HL-60 (cell line): ENCODE measurements around the gene CCDC17.

Source experiments
- DNase-seq, 2 experiments: peaks; one replicate each; pipeline ENCODE4 v3.0.0-alpha.2; 2010 to 2020; ENCODE audit warnings: low read depth in 1 of 2, low spot score in 1 of 2
- H3K27ac ChIP-seq: fragments of 250-450 bp; sonication (Bioruptor Pico); replicated peaks from 2 replicates; pipeline ENCODE4 v1.5.1; 2020; ENCODE audit warnings: mild to moderate bottlenecking, moderate library complexity
- H3K27me3 ChIP-seq: fragments of 250-450 bp; sonication (Bioruptor Pico); 2 replicates; pipeline ENCODE4 v1.5.1; 2021; ENCODE audit warnings: mild to moderate bottlenecking, moderate library complexity; ENCODE audit not compliant: insufficient read depth, poor library complexity, severe bottlenecking
- H3K4me3 ChIP-seq: replicated peaks from 2 replicates; pipeline ENCODE4 v1.5.1; 2011; ENCODE audit warnings: mild to moderate bottlenecking, control low read depth, low read length; ENCODE audit not compliant: insufficient read depth
- GABPA ChIP-seq: IDR thresholded peaks from 2 replicates; pipeline ENCODE4 v1.6.1; 2012; ENCODE audit warnings: low read depth
- POLR2AphosphoS5 ChIP-seq: IDR thresholded peaks from 2 replicates; pipeline ENCODE4 v1.6.1; 2012; ENCODE audit warnings: low read depth
- SPI1 ChIP-seq: IDR thresholded peaks from 2 replicates; pipeline ENCODE4 v1.6.1; 2012; ENCODE audit warnings: low read depth, mild to moderate bottlenecking, borderline replicate concordance
- TF ChIP-seq, protein P1 (sequence below): IDR thresholded peaks from one replicate; pipeline ENCODE4 v1.5.1; 2011; ENCODE audit warnings: low read length, control low read depth, inconsistent platforms; ENCODE audit not compliant: insufficient read depth
- TF ChIP-seq, protein P2 (sequence below): IDR thresholded peaks from 2 replicates; pipeline ENCODE4 v1.6.1; 2012; ENCODE audit warnings: low read depth; ENCODE audit not compliant: insufficient replicate concordance

The CCDC17 gene

DNA sequence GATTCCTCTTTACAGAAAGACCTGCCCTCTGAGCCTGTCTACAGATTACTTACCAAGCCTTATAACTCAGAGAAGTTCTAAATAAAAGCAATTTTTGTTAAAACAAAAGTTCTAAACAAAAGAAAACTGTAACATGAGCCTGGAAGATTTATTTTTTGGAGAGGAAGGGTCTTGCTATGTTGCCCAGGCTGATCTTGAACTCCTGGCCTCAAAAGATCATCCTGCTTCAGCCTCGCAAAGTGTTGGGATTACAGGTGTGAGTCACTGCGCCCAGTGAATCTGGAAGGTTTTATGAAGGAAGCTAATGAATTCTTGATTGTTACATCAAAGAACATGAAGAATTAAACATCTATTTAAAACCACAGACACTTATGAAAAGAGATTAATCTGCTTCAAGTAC, 35.4 kb upstream of the CCDC17 start:
- H3K27me3 ChIP-seq = no peaks in the 10 kb centered on the region
- no peak overlapping the region for H3K27ac ChIP-seq
- no peak for DNase-seq
- no peak for TF ChIP-seq POLR2AphosphoS5
- TF ChIP-seq, protein P1, sequence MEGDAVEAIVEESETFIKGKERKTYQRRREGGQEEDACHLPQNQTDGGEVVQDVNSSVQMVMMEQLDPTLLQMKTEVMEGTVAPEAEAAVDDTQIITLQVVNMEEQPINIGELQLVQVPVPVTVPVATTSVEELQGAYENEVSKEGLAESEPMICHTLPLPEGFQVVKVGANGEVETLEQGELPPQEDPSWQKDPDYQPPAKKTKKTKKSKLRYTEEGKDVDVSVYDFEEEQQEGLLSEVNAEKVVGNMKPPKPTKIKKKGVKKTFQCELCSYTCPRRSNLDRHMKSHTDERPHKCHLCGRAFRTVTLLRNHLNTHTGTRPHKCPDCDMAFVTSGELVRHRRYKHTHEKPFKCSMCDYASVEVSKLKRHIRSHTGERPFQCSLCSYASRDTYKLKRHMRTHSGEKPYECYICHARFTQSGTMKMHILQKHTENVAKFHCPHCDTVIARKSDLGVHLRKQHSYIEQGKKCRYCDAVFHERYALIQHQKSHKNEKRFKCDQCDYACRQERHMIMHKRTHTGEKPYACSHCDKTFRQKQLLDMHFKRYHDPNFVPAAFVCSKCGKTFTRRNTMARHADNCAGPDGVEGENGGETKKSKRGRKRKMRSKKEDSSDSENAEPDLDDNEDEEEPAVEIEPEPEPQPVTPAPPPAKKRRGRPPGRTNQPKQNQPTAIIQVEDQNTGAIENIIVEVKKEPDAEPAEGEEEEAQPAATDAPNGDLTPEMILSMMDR = no peak
- TF ChIP-seq SPI1 = no peak
- no peak for TF ChIP-seq GABPA
- TF ChIP-seq, protein P2, sequence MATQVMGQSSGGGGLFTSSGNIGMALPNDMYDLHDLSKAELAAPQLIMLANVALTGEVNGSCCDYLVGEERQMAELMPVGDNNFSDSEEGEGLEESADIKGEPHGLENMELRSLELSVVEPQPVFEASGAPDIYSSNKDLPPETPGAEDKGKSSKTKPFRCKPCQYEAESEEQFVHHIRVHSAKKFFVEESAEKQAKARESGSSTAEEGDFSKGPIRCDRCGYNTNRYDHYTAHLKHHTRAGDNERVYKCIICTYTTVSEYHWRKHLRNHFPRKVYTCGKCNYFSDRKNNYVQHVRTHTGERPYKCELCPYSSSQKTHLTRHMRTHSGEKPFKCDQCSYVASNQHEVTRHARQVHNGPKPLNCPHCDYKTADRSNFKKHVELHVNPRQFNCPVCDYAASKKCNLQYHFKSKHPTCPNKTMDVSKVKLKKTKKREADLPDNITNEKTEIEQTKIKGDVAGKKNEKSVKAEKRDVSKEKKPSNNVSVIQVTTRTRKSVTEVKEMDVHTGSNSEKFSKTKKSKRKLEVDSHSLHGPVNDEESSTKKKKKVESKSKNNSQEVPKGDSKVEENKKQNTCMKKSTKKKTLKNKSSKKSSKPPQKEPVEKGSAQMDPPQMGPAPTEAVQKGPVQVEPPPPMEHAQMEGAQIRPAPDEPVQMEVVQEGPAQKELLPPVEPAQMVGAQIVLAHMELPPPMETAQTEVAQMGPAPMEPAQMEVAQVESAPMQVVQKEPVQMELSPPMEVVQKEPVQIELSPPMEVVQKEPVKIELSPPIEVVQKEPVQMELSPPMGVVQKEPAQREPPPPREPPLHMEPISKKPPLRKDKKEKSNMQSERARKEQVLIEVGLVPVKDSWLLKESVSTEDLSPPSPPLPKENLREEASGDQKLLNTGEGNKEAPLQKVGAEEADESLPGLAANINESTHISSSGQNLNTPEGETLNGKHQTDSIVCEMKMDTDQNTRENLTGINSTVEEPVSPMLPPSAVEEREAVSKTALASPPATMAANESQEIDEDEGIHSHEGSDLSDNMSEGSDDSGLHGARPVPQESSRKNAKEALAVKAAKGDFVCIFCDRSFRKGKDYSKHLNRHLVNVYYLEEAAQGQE = no peak
- H3K4me3 ChIP-seq = no peak overlapping the region

DNA sequence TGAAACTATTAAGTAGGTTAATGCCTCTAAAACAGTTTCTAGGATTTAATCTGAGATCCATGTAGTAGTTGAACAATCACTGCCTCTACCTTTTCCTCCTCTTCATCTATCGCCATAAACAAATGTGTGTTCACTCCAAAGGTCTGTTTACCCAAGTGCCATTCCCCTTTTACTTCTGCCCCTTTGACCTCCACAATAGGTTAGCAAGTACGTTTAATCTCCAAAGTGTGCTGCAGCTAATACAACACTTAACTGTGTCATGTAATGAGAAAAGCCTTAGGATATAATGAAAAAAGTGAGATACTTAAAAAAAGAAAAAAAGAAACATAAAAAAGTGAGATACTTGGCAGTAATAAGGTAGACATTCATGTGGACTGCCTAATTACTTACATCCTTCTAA, 34.3 kb upstream of the CCDC17 start:
- no peaks in the 10 kb centered on the region for H3K27me3 ChIP-seq
- TF ChIP-seq, protein P2 = no peak
- TF ChIP-seq, protein P1 = no peak
- no peak for TF ChIP-seq GABPA
- TF ChIP-seq SPI1 = no peak
- no peak for TF ChIP-seq POLR2AphosphoS5
- H3K27ac ChIP-seq = no peak overlapping the region
- no peak overlapping the region for H3K4me3 ChIP-seq
- DNase-seq = no peak

DNA sequence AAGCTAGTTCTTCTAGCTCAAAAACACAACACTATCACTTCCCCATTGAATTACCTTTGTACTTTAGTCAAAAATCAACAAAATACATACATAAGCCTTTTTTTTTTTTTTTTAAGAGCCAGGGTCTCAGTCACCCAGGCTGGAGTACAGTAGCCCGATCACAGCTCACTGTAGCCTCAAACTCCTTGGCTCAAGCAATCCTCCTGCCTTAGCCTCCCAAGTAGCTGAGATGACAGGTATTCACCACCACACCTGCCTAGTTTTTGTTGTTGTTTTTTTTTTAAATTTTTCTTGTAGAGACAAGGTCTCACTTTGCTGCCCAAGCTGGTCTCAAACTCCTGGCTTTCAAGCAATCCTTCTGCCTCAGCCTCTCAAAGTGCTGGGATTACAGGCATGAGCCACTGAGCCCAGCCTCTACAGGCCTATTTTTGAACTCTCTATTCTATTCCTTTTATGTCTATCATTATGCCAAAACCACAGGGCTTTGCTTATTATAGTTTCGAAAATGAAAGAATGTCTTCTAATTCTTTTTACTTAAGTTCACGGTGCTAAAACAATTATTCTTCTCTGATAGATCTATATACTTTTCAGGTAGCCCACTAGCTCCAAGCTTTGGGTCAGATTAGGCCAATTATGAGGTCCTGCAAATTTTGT, 32.8 kb upstream of the CCDC17 start:
- DNase-seq = no peak
- Histone ChIP-seq H3K27me3 (no peaks in the 10 kb centered on the region), H3K4me3 (no peak overlapping the region), H3K27ac (no peak overlapping the region)
- TF ChIP-seq POLR2AphosphoS5 (no peak), GABPA (no peak), SPI1 (no peak)
- TF ChIP-seq, protein P1 = no peak
- TF ChIP-seq, protein P2 = no peak
